GM15510 (cell line): ENCODE data around the gene NLRC5.

ENCODE experiments used
- POLR2A ChIP-seq: IDR thresholded peaks from 3 replicates; pipeline ENCODE4 v1.6.1; 2011; ENCODE audit warnings: borderline replicate concordance; ENCODE audit not compliant: insufficient read length; ENCODE audit errors: extremely low read depth

NLRC5 gene, protein sequence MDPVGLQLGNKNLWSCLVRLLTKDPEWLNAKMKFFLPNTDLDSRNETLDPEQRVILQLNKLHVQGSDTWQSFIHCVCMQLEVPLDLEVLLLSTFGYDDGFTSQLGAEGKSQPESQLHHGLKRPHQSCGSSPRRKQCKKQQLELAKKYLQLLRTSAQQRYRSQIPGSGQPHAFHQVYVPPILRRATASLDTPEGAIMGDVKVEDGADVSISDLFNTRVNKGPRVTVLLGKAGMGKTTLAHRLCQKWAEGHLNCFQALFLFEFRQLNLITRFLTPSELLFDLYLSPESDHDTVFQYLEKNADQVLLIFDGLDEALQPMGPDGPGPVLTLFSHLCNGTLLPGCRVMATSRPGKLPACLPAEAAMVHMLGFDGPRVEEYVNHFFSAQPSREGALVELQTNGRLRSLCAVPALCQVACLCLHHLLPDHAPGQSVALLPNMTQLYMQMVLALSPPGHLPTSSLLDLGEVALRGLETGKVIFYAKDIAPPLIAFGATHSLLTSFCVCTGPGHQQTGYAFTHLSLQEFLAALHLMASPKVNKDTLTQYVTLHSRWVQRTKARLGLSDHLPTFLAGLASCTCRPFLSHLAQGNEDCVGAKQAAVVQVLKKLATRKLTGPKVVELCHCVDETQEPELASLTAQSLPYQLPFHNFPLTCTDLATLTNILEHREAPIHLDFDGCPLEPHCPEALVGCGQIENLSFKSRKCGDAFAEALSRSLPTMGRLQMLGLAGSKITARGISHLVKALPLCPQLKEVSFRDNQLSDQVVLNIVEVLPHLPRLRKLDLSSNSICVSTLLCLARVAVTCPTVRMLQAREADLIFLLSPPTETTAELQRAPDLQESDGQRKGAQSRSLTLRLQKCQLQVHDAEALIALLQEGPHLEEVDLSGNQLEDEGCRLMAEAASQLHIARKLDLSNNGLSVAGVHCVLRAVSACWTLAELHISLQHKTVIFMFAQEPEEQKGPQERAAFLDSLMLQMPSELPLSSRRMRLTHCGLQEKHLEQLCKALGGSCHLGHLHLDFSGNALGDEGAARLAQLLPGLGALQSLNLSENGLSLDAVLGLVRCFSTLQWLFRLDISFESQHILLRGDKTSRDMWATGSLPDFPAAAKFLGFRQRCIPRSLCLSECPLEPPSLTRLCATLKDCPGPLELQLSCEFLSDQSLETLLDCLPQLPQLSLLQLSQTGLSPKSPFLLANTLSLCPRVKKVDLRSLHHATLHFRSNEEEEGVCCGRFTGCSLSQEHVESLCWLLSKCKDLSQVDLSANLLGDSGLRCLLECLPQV (N-terminal part only)

DNA sequence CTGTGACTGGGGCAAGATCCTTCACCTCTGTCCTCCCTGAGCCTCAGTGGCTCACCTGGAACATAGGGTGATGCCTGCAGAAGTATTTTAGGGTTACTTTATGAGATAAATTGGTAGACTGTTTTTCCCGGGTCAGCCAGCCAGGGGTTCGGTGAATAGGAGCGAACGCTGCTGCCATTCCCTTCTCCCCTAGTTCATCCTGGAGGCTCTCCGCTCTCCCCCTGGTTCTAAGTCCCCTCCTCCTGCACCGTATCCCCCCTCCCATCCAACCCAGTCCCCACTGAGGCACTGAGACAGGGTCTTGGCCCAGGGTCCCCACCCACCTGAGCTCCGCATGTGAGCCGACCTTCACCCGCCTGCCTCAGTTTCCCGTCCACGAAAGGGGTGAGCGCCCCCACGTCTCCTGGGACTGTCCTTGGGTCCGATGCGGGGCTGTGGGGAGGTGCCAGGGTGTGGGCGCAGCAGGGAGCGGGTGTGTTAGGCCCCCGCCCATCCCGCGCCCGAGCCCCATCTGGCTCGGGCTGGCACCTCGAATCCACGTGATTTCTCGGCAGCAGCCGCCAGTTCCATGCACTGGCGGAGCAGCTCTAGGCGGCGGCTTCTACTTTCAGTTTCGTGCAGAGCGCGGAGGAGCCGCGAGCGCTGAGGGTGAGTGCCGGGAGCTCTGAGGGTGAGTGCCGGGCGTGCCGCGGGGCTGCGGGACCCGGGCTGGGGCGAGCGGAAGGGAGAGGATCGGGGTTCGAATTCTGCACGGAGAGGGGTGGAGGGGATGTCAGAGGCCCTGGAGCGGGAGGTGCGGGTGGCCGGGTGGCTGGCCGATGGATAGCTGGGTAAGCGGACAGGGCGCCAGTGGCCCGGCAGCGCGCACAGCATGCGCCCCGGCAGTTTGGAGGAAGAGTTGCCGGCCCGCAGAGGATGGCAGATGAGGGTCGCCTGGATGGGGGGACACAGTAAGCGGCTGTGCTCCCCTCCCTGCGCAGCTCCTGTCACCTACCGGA lies at the start of gene NLRC5:
Gene NLRC5, plus strand, starts transcription at position 610 of the 998 bp plus-strand sequence. CDS start 31,156 bp downstream, outside the sequence.
- TF ChIP-seq POLR2A, result peak; percentile 75

DNA sequence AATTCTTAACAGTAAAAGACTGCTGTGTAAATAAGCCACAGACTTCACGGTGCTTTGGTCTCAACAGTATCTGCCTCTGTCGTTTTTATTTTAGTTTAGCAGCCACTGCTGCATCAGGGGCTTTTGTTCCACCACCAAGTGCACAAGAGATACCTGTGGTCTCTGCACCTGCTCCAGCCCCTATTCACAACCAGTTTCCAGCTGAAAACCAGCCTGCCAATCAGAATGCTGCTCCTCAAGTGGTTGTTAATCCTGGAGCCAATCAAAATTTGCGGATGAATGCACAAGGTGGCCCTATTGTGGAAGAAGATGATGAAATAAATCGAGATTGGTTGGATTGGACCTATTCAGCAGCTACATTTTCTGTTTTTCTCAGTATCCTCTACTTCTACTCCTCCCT lies 49.6 kb upstream of the NLRC5 start:
- no peak for TF ChIP-seq POLR2A

DNA sequence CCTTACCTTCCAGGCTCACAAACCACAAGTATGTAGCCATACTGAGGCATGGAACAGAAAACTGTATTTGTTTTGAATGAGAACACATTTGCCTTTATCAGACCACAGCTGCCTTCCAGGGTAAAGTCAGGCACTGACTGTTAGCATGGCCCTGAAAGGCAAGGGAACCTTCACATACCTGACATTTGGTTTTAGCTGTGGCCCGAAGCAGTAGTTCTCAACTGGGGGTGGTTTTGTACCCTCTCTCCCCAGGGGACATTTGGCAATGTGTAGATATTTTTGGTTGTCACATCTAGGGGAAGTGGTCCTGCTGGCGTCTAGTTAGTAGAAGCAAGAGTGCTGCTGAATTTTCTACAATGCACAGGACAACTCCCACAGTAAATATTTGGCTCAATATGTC lies 48.3 kb upstream of the NLRC5 start:
- no peak for TF ChIP-seq POLR2A

DNA sequence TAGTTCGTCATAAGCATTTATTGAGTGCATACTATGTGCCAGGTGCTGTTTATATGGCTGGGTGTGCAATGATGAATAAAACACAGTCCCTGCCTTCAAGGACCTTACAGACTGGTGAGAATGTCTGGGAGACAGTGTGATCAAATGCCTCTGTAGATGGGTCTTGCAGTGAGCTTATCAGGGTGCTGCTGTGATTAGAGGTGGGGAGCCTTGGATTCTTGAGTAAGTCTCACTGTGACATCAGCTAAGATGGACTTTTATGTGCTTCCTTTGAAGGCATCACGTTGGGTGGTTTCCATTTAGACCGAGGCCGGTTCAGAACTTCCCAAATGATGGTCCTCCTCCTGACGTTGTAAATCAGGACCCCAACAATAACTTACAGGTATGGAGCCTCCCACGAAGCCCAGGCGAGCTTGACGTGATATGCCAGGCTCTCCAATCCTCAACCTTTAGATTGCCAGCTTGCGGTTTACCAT lies 47.5 kb upstream of the NLRC5 start:
- TF ChIP-seq POLR2A, result no peak

DNA sequence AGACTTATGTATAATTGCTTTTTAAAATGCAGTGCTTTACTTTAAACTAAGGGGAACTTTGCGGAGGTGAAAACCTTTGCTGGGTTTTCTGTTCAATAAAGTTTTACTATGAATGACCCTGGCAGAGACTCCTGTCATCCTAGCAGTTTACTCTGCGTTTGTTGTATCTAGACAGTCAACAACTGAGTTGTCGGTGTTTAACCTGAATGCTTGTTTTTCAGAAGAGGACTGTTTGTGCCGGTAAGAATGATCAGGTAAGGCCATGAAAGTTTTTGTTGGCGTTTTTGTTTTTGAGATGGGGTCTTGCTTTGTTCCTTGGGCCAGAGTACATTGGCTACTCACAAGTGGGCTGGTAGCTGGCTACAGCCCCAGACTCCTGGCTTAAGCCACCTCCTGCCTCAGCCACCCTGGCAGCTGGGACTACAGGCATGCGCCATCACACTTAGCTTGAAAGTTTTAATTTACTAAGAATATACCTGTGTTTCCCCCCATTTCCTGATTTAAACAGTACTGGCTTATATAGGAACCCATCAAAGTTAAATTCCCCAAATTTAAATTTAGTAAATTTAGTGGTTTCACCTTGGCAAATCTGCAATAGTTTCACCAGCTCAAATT lies 45.5 kb upstream of the NLRC5 start:
- TF ChIP-seq POLR2A, result no peak

DNA sequence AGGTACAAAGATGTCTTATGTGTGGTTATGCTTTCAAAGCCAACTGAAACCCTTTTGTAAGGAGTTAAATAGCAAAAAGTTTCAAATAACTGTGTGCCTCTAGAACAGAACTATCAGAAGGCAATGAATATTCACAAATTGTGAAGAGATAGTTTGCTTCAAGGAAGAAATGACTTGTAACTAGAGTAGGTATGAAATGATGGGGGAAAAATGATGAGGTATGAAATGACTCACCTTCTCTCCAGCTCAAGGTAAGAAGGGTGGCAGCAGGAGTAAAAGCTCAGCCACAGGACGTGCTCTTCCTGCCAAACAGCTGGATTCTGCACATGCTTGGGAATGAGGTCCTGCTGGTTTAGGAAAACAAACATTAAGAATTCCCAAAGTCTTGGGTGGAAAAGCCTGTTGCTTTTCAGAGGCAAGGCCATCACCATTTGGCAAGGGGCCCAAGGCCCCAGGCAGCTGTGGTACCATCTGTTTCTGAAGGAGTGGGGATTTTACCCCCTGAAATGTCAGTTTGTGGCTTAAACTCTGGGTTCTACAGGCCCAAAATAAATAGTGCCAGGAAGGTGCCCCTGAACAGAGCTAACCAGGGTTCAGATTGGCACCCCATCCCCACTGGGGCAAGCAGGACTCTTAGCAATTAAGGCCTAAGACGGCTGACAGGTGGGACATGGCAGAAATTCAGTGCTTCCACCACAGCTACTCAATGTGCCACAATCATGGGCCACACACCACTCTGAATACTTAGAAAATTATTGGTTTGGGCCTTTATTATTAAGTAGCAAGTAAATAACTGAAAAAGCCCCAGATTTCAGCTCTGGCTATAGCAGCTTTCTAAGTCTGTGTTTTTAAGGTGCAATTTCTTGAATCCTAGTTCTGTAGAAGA lies 44.2 kb upstream of the NLRC5 start:
- no peak for TF ChIP-seq POLR2A

DNA sequence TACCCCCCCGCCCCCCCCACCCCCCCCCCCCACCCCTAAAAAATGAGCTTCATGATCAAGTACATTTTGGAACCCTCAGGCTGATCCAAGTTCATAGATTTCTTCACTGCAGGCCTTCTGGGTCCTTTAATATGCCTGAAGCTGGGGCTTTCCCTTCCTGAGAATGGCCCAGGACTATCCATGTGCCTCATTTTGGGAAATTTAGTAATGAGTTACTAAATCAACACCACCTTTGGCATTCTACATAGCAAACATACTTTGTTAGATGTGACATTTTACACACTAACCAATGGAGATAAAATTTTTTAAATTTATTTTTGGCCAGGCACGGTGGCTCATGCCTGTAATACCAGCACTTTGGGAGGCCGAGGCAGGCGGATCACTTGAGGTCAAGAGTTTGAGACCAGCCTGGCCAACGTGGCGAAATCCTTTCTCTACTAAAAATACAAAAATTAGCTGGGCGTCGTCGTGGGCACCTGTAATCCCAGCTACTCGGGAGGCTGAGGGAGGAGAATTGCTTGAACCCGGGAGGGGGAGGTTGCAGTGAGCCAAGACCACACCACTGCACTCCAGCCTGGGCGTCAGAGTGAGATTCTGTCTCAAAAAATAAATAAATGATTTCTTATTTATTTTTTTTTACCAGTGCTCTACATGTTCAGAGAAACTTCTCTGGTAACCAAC lies 43.4 kb upstream of the NLRC5 start:
- TF ChIP-seq POLR2A, result no peak

DNA sequence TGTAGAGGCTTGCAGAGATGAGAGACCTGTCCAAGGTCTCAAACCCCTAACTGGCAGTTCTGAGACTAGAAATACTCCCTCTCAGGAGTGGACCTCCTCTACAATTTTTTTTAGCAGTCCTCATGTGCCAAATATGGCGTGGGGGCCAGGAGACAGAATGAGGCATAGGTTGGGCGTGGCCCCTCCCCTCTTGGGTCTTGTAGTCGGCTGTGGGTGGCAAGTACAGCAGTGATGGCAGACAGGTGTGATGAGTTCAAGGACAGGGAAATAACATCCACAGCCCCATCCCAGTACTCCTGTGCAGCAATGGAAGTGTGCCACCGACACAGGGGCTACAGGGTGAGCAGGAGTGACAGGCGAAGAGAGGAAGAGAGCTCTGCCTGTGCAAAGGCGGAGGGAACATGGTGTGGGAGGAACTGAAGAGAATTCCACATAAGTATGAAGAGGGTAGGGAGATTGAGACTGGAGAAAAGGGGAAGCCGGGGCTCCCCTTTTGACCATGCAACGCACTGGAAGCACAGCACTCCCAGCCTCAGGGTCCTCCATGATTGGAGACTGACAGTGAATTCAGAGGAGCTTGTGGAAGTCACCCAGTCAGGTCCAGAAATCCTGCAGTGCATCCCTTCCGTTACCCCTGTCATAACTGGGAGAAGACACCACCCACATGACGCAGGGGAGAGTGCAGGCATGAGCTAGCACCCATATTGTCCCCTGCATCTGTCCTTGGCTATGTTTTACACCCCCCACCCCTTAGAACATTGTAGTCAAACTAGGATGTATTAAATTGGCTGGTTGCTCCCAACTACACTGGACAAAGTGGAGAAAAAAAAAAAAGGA lies 42.4 kb upstream of the NLRC5 start:
- peak; percentile 31 for TF ChIP-seq POLR2A

DNA sequence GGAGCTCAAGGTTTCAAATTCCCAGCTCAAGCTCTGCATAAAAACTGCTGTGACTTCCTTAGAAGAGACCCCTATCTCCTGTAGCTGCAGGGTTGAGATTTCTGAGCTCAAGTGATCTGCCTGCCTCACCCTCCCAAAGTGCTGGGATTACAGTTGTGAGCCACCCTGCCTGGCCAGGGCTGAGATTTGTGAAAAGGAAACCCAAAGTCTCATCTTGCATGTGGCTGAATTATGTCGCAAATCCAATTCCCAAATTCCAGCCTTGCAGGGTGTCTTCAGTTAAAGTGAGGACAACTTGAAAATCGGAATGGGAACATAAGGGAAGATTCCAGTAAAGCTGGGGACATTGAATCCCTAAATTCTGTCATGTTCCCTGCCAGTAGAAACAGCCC lies 41.8 kb upstream of the NLRC5 start:
- TF ChIP-seq POLR2A, result no peak

DNA sequence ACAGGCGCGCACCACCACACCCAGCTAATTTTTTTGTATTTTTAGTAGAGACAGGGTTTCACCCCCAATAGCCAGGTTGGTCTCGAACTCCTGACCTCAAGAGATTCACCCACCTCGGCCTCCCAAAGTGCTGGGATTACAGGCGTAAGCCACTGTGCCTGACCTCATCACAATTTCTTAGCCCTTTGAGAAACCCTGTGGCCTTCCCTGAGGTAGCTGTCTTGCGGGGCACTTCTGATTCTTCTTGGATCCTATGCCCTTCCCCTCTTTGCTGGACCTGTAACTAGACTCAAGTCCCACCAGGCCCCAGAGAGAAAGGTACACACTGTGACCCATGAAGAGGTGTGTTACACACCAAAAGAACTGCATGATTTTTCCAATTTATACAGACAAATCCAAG lies 41.1 kb upstream of the NLRC5 start:
- TF ChIP-seq POLR2A, result peak; percentile 10

DNA sequence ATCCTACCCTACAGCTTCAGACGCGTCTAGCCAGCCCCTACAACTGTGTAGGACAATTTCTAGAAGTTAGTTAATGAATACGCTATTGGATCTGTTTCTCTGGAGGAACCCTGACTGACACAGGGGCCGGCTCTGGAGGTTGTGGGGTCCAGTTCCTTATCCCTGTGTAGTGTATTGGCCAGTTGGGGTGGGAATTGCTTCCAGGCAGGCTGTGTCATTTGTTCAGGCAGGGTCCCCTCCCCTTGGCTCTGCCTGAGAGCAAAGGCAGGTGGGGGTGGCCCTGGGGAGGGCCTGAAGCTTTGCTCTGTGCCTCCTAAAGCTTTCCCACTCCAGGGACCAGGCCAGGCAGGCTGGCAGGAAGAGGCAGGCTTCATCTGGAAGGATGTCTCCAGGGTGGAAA lies 39.3 kb upstream of the NLRC5 start:
- TF ChIP-seq POLR2A, result no peak

DNA sequence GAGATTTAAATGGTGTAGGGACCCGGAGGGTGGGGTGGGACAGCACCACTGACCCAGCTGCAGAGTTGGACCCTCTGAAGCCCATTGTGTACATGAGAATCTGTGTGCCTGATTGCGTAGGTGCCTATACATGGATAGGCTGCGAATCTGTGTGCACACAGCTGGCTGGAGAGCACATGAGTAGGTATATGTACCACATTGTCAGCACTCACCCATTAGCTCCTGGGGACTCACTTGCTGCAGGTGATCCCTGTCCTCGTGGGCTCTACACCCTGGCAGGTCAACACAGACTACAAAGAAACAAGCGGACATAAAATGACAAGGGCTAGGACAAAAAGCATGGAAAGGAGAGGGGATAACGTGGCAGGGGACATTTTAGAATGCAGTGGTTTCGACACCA lies 38.9 kb upstream of the NLRC5 start:
- TF ChIP-seq POLR2A, result no peak
